Measurements from ENCODE around the gene TLE3.

- TF ChIP-seq CTCF (IDR thresholded peaks at IDR 0.05) (no peak), ZNF302 (CRISPR knock-in tag; IDR thresholded peaks at IDR 0.05) (no peak), RAD21 (conservative IDR thresholded peaks at IDR 0.05 in 1 of 2, IDR thresholded peaks at IDR 0.05 in 1 of 2) (no peak), EP300 (IDR thresholded peaks at IDR 0.05) (no peak), RARB (CRISPR knock-in tag; IDR thresholded peaks at IDR 0.05) (no peak), POLR2A (IDR thresholded peaks at IDR 0.05; ENCODE audit: low read length) (no peak), CBX2 (IDR thresholded peaks at IDR 0.05; ENCODE audit: borderline replicate concordance, low read depth) (no peak), REST (IDR thresholded peaks at IDR 0.05) (no peak), BHLHE40 (IDR thresholded peaks at IDR 0.05; ENCODE audit: low read depth, low read length) (no peak), MAZ (IDR thresholded peaks at IDR 0.05; ENCODE audit: borderline replicate concordance, low read depth, low read length) (no peak), HMGXB4 (CRISPR knock-in tag; IDR thresholded peaks at IDR 0.05; ENCODE audit: borderline replicate concordance) (no peak), SMC3 (IDR thresholded peaks at IDR 0.05) (no peak), NPAS2 (CRISPR knock-in tag; IDR thresholded peaks at IDR 0.05; ENCODE audit: borderline replicate concordance) (no peak), JUNB (IDR thresholded peaks at IDR 0.05) (no peak)
These were observed 42.4 kb upstream of the TLE3 start for GRCh38 chr15:70140025-70140542.

Data from A549 (cell line).